Left ventricle myocardium inferior (tissue), 1 donor: Measurements from ENCODE around the gene DPCD. TPM values are rescaled to one million over a fixed set of nuclear protein-coding genes. Genes with fewer than 3 reads are reported as not detected.

ENCODE experiments used
- DNase-seq: peaks from one replicate; pipeline ENCODE4 v3.0.0-alpha.2; 2020
- H3K27ac ChIP-seq: fragments of 200-600 bp; replicated peaks from 2 replicates; pipeline ENCODE4 v1.8.0; 2021
- H3K27me3 ChIP-seq: fragments of 200-600 bp; 2 replicates; pipeline ENCODE4 v1.8.0; 2021; ENCODE audit warnings: low read depth
- H3K36me3 ChIP-seq: fragments of 200-600 bp; 2 replicates; pipeline ENCODE4 v1.8.0; 2021
- H3K4me1 ChIP-seq: fragments of 200-600 bp; 2 replicates; pipeline ENCODE4 v1.8.0; 2021
- H3K4me3 ChIP-seq: fragments of 200-600 bp; 2 replicates; pipeline ENCODE4 v1.8.0; 2021; ENCODE audit warnings: mild to moderate bottlenecking, moderate library complexity
- H3K9me3 ChIP-seq: fragments of 200-600 bp; replicated peaks from 2 replicates; pipeline ENCODE4 v1.8.0; 2021
- intact Hi-C: fragments of 100-400 bp; cut with micrococcal nuclease; formaldehyde crosslinking; loops from one replicate; pipeline ENCODE4 v1.11.0; 2022
- total RNA-seq: library from RNA; stranded (reverse); fragmentation: NEBNext Ultra II Directional; extraction: Animal tissue kit (Norgen Biotek cat#: 25700); gene quantifications from one replicate; pipeline ENCODE4 v1.2.1, GENCODE V29; 2021
- TF ChIP-seq, protein P1 (sequence below): fragments of 200-600 bp; IDR thresholded peaks from 2 replicates; pipeline ENCODE4 v1.8.0; 2021; ENCODE audit warnings: antibody characterized with exemption, mild to moderate bottlenecking, borderline replicate concordance
- donor health status: DM: no; HTN: yes; CAD: no; lungs with severe emphysema.

DPCD gene
- total RNA-seq, 1 donor from 2014 or later: 24.0 TPM

DNA sequence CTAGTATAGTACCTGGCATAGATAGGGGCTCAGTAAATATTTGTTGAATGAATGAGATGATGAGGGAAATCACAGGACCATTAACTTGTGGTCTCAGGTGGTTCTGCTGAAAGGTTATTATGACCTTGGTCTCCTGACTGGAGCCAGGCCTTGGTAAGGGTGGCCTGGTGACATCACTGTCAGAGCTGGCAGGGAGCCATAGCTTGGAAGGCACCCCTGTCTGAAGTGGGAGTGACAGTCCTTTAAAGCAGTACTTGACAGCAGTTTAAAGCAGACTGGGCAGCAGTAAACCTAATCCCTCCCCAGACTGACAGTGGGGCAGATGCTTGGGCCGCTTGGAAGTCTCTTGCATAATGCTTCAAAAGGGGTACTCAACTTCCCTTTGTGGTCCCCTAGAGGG is 13.4 kb downstream of the DPCD start:
- TF ChIP-seq, protein P1, sequence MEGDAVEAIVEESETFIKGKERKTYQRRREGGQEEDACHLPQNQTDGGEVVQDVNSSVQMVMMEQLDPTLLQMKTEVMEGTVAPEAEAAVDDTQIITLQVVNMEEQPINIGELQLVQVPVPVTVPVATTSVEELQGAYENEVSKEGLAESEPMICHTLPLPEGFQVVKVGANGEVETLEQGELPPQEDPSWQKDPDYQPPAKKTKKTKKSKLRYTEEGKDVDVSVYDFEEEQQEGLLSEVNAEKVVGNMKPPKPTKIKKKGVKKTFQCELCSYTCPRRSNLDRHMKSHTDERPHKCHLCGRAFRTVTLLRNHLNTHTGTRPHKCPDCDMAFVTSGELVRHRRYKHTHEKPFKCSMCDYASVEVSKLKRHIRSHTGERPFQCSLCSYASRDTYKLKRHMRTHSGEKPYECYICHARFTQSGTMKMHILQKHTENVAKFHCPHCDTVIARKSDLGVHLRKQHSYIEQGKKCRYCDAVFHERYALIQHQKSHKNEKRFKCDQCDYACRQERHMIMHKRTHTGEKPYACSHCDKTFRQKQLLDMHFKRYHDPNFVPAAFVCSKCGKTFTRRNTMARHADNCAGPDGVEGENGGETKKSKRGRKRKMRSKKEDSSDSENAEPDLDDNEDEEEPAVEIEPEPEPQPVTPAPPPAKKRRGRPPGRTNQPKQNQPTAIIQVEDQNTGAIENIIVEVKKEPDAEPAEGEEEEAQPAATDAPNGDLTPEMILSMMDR: no peak
- Histone ChIP-seq H3K27me3 (no peaks in the 10 kb centered on the region), H3K27ac (no peak overlapping the region), H3K4me1 (peaks cover 16% of the 10 kb centered on the region), H3K36me3 (peaks cover 4% of the 10 kb centered on the region), H3K4me3 (no peak overlapping the region), H3K9me3 (no peaks in the 10 kb centered on the region)
- intact Hi-C loops: loop anchor here (5.0 kb wide), 1 partner anchor 181 kb away; the partner anchor contains the start of gene NPM3
- peak; percentile 51 for DNase-seq

DNA sequence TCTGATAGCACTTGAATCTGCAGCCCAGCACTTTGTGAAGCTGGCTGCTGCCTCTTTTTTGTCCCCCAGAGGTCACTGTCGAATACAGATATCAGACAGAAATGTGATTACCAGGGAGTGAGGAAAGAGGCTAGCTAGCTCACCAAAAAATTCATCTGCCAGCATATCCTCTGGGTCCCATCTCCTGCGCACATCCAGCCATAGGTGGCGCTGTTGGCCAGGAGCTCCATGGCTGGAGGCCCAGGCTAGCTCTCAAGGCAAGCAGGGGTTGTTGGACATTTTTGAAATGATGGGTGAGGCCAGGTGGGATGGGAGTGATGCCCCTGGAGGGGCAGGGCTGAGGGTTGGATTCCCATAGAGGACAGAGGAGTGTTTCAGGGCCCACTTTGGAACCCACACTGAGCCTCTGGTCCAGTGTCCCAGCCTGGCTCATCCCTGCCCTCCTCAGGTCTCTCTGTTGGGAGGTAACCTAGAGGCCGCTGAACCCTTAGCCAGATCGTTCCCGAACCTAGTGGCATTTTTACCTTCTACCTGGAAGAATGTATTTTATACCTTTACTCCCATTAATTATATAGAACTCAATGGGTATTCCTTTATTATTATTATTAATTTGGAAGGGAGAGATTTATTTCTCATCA is 14.8 kb downstream of the DPCD start:
- TF ChIP-seq, protein P1: peak; percentile 91
- H3K36me3 ChIP-seq: peaks cover 4% of the 10 kb centered on the region
- no peaks in the 10 kb centered on the region for H3K9me3 ChIP-seq
- DNase-seq: peak; percentile 65
- no peaks in the 10 kb centered on the region for H3K27me3 ChIP-seq
- H3K27ac ChIP-seq: no peak overlapping the region
- no peak overlapping the region for H3K4me3 ChIP-seq
- intact Hi-C loops: loop anchor here (5.0 kb wide), 1 partner anchor 179 kb away; the partner anchor contains the start of gene NPM3
- H3K4me1 ChIP-seq: peaks cover 16% of the 10 kb centered on the region

DNA sequence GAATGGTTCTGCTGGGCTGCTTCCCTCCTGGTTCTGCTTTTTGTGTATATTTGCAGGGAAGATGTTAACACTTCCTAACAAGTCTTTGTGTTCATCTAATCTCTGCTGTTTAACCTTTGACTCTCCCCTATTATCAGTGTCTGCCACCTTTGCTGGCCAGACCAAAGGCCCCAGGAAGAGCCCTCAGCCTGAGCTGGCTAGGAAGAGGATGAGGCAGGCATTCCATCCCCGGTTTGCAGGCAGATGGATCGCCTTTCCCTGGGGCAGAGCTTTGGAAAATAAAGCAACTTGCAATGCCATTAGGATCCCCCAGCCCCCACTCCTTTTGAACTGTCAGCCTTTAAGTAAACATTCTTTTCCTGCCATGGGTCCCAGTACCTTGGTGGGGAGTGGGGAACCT is 19.0 kb downstream of the DPCD start:
- TF ChIP-seq, protein P1: no peak
- Histone ChIP-seq H3K4me1 (peaks cover 13% of the 10 kb centered on the region), H3K27ac (no peak overlapping the region), H3K36me3 (peaks cover 44% of the 10 kb centered on the region), H3K4me3 (no peak overlapping the region), H3K9me3 (no peaks in the 10 kb centered on the region), H3K27me3 (no peaks in the 10 kb centered on the region)
- intact Hi-C loops: no loop called here
- no peak for DNase-seq

DNA sequence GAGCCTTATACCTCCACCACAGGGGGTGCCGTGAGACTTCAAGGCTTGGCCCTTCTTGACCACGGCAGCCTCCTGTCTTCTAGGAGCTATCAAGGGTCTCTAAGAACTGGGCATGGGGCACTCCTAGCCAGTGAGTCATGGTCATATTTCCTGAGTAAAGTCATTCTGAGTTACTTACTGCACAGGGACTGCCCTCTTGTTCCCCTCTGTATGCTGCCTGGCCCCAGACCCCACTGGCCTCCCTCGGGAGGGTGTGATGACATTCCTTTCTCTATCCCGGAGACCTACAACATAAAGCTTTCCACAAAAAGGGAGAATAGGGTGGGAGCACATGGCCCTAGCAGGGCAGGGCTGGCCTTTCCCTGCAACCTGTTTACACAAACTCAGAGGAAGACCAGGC is 21.4 kb downstream of the DPCD start:
- TF ChIP-seq, protein P1: no peak
- Histone ChIP-seq H3K4me3 (no peak overlapping the region), H3K9me3 (no peaks in the 10 kb centered on the region), H3K36me3 (peaks cover 47% of the 10 kb centered on the region), H3K27ac (no peak overlapping the region), H3K27me3 (no peaks in the 10 kb centered on the region), H3K4me1 (peaks cover 7% of the 10 kb centered on the region)
- DNase-seq: no peak
- intact Hi-C loops: no loop called here

DNA sequence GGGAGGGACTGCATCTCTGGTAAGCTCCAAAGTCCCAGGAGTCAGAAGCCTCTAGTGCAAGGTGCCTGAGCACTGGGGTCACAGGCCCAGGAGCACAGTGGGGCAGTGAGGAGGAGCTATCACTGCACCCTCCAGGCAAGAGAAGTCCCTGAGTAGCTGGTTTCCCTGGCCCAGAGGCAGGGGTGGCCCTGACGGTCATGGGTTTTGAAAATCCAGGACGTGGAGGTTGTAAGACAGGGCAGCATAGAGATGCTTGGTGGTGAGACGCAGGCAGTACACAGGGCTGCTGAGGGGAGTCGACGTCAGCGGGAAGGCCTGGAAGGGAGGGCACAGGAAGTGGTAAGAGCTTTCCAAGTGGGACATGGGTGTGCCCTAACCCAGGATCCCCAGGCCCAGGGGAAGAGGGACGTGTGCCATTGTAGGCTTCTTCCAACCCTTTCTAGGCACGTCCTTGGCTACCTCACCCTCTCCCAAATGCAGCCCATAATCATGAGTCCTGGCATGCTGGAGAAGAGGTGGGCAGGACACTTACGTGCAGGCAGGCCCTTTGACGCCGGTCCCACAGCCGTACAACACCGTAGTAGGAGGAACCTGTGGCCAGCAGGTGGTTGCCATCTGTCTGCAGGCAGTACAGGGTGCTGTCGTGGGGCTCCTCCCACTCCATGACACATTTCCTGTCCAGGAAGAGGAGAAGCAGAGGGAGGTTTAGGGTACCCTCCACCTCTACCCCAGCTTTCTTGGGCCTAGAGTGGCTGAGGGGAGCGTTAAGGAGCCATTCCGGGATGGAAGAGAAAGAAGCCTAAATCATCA is 23.2 kb downstream of the DPCD start:
- H3K4me3 ChIP-seq: no peak overlapping the region
- no peak for DNase-seq
- H3K27me3 ChIP-seq: no peaks in the 10 kb centered on the region
- intact Hi-C loops: no loop called here
- H3K4me1 ChIP-seq: peaks cover 7% of the 10 kb centered on the region
- peaks cover 43% of the 10 kb centered on the region for H3K36me3 ChIP-seq
- peak overlapping the region; percentile 1 for H3K27ac ChIP-seq
- TF ChIP-seq, protein P1: no peak
- H3K9me3 ChIP-seq: no peaks in the 10 kb centered on the region
